ENCODE data around the gene DAB1.
"Not testable (repeated sequence)": the region's sequence is repeated elsewhere in the genome, so short reads cannot be mapped to it uniquely, and the experiment has no call there.

Gene DAB1

GRCh38 chr1:57357462-57357861 is 66.4 kb downstream of the DAB1 start:
- DNase-seq = no peak

DNA sequence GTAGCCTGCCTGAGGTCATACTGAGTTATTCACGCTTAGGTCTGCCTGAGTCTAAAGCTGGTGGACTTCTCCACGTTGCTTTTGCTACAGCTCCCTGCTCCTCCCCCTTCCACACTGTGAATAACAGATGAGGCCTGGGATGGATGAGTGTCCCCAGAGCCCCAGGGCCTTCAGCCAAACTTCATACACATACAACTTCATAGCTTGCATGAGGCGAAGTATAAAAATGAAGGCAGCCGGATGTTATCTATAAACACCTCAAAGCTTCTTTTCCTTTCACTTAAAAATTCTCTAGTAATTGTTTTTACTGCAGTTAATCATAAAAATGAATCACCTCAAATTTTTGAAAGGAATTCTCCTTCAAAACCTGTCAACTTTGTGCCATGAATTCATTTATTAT is 70.2 kb downstream of the DAB1 start:
- DNase-seq = no peak

- no peak for DNase-seq
Measured at GRCh38 chr1:57350610-57351009, 73.2 kb downstream of the DAB1 start.

GRCh38 chr1:57348921-57349320 is 74.9 kb downstream of the DAB1 start:
- no peak for DNase-seq

GRCh38 chr1:57345916-57346315 is 77.9 kb downstream of the DAB1 start:
- DNase-seq = no peak

- no peak for DNase-seq
Measured at GRCh38 chr1:57344265-57344664, 79.6 kb downstream of the DAB1 start.

DNA sequence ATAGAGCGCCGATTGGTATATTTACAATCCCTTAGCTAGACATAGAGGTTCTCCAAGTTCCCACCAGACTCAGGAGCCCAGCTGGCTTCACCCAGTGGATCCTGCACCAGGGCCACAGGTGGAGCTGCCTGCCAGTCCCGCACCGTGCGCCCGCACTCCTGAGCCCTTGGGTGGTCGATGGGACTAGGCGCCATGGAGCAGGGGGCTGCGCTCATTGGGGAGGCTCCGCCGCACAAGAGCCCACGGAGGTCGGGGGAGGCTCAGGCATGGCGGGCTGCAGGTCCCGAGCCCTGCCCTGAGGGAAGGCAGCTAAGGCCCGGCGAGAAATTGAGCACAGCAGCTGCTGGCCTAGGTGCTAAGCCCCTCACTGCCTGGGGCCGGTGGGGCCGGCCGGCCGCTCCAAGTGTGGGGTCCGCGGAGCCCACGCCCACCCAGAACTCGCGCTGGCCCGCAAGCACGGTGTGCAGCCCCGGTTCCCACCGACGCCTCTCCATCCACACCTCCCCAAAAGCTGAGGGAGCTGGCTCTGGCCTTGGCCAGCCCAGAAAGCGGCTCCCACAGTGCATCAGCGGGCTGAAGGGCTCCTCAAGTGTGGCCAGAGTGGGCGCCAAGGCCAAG is 80.5 kb downstream of the DAB1 start:
- not testable (repeated sequence) for DNase-seq

GRCh38 chr1:57341721-57342120 is 82.1 kb downstream of the DAB1 start:
- peak in 1 of 3 experiments; percentile 4 for DNase-seq

DNA sequence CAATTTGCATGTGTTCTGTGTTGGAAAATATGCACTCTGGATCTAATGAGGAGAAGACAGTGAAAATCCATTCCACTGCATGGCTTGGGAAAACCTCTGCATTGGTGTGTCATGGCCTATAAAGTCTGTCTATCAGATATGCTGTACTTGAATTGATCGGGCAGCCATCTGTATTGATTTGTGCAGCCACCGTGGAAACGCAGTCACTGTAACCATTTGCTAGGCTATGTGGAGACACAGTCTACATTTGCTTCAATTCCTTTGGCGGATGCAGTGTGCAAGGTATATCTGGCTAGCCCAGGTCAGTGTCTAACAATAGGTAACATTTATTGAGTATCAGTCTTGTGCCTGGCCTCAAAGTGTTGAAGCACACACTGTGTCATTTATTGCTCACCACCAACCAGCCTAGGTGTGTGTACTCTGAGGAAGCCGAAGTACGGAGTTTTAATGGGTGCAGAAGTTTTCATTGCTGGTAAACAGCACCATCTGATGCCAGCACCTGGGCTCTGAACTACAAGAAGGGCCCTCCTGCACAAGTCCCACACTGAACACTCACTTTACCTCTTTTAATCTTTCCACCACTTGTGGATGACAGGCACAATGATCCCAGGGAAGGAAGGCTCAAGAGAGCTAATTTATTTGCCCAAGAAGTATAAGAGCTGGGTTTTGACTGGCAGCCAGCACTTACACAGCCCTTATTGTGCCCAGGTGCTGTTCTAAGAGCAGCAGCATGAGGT is 83.4 kb downstream of the DAB1 start:
- DNase-seq = peak in 1 of 3 experiments; percentile 66

DNA sequence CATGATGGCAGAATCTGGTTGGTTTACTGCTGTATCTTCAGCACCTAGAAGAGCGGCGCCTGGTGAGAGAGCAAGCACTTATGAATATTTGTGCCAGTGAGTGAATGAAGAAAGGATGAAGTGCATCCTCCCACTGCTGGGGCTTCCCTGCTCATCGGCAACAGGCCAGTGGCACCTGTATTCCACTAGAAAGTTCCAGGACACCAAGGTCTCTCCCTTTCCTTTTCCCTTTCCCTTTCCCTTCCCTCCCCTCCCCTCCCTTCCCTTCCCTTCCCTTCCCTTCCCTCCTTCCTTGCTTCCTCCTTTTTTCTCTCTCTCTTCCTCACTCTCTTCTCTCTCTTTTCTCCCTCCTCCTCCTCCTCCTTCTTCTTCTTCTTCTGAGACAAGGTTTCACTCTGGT is 86.2 kb downstream of the DAB1 start:
- DNase-seq = no peak

DNA sequence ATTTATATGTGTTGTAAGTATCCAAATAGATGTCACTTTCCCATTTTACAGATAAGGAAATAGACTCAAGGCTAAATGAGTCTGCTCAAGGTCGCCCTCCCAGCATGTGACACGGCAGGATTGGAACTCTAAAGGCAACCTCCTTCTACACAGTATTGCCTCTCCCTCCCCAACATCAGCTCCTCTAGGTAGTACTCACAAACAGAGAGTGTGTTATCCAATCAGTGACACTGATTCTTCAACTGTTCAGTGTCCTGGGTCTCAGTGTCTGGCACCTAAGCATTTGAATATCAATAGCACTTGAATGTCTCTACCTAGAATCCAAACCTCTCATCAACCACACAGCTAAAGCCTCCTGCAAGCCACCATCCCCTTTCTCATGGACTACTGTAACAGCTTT is 87.1 kb downstream of the DAB1 start:
- DNase-seq = no peak

GRCh38 chr1:57331620-57332019 is 92.2 kb downstream of the DAB1 start:
- DNase-seq = no peak

GRCh38 chr1:57329937-57330336 is 93.9 kb downstream of the DAB1 start:
- no peak for DNase-seq

- no peak for DNase-seq
Measured at GRCh38 chr1:57329001-57329527, 94.8 kb downstream of the DAB1 start.

DNA sequence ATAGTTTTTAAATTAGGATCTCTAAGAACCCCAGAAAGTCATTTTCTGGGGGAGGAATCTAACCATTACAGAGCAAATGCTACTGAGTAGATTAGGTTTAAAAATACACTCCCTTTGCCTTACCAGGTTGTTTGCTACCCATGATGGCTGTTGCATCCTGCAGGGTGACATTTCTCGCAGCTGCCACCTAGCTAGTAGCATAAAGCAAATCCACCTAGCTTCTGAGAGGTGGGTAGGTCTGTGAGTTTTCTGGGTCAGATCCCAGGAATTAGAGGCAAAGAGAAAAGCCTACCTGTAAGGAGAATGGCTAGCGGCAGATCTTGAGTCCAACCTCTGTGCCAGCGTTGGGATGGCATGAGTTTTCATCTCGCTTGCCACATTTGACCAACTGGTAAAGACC is 95.9 kb downstream of the DAB1 start:
- no peak for DNase-seq

GRCh38 chr1:57327336-57327735 is 96.5 kb downstream of the DAB1 start:
- no peak for DNase-seq

GRCh38 chr1:57325536-57325935 is 98.3 kb downstream of the DAB1 start:
- no peak for DNase-seq

DNA sequence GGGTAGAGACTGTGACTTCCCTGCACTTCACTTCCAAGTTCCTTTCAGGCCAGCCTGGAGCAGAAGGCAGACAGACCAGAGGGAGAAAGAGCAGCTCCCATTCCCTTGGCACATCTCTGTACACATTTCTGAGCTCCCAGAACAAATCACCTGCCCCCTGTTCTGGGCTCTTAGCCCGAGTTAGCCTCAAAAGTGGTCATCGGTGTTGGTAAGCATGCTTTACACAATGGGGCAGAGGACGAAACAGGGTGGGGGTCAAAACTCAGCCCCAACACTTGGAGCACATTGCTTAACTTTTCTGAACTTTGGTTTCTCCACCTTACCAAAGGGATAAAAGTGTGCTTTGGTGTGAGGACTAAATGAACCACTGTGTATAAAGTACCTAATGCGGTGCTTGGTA is 98.7 kb downstream of the DAB1 start:
- DNase-seq = no peak

DNA sequence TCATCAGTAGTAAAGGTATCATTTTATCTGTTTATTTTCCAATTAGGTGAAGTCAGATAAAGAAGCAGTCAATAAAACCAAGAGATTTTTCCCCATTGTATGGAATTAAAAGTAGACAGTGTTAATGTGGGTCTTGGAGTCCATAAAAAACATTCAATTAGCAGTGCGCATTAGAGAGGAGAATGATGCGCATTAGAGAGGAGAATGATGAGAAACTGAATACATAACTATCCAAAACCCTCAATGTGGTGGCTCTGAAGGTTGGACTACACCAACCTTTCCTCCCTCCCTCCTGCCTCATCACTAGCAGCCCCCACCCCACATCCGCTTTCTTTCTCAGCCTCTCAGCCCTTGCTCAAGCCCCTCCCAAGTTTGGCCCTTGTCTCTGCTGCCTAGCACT is 99.5 kb downstream of the DAB1 start:
- no peak for DNase-seq

DNA sequence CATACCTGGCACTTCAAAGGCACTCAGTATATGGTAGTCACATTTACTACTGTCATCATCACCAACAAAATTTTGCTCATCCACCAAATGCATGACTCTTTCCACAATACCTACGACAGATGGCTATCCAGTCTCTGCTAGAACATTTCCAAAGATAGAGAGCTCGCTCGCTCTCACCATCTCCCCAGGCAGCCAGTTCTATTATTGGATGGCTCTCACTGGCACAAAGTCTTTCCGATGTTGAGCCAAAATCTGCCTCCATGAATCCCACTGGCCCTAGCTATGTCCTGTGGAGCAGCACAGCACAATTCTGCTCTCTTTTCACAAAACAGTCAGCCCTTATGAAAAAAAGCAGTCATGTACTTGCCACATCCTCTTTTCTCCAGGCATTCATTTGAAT is 102.1 kb downstream of the DAB1 start:
- DNase-seq = no peak

- DNase-seq = no peak
Measured at GRCh38 chr1:57319791-57320190, 104.1 kb downstream of the DAB1 start.

GRCh38 chr1:57319165-57319564 is 104.7 kb downstream of the DAB1 start:
- DNase-seq = no peak

- DNase-seq = no peak
Measured at GRCh38 chr1:57316861-57317260, 107.0 kb downstream of the DAB1 start.

GRCh38 chr1:57316291-57316690 is 107.6 kb downstream of the DAB1 start:
- DNase-seq = no peak

DNA sequence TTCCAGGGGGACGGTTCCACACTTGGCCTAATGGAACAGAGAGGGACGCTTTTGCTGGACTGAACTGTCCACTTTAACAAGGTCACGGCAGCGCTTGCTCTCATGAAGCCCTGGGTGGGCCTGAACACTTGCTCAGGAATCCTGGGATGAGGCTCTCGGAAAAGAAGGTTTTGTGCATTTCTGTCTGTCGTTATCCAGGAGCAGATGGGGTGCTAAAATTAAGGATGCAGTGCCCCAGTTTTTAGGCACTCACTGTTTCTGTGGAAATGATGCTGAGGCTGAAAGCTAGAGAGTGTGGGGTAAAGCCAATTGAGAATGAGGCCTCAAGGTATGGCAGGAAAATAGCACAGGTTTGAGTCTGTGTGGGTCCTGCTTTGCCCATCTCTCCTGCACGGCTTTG is 111.0 kb downstream of the DAB1 start:
- DNase-seq = no peak
